Measurements from ENCODE around the gene EPB41L2.

DNA sequence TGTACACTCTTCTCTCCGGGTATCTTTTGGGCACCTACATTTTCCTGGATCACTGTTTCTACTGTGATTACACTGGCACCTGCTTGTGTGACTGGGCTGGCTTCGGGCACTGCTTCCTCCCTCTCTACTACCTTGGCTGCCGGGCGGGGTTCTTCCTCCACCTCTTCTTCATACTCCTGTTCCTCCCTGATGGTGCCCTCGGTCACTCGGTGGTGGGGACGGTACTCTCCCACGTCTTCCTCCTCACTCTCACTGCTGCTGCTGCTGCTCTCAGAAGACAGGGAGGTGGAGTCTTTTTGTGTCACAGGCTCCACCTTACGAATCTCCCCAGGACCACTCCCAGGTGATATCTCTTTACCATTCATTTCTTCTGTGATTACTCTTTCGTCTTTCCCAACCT is 193.4 kb downstream of the EPB41L2 start:
- TF ChIP-seq CTCF (conservative IDR thresholded peaks at IDR 0.05; ENCODE audit: low read depth, low read length) (no peak), EZH2 (IDR thresholded peaks at IDR 0.05; ENCODE audit: borderline replicate concordance, low read depth, low read length, poor library complexity, severe bottlenecking) (no peak)
